ENCODE results near the gene MAGEA1.
A peak's percentile ranks its signal among the peaks of the same experiment; 100 is the strongest.
"Not testable (repeated sequence)": the region's sequence is repeated elsewhere in the genome, so short reads cannot be mapped to it uniquely, and the experiment has no call there.

MAGEA1 gene

GRCh38 chrX:153179131-153179530, at the start of gene MAGEA1:
Gene MAGEA1 (plus strand): TSS chrX:153179284. CDS start chrX:153182390, 3,106 bp downstream.
- DNase-seq, result no peak

GRCh38 chrX:153132924-153133323, 46.2 kb upstream of the MAGEA1 start:
- DNase-seq, result not testable (repeated sequence)

- not testable (repeated sequence) for DNase-seq
Measured at GRCh38 chrX:153139074-153139473, 40.0 kb upstream of the MAGEA1 start.

GRCh38 chrX:153146288-153146687, 32.8 kb upstream of the MAGEA1 start:
- DNase-seq, result not testable (repeated sequence)

GRCh38 chrX:153153516-153153915, 25.6 kb upstream of the MAGEA1 start:
- DNase-seq, result no peak

- no peak for DNase-seq
Measured at GRCh38 chrX:153157450-153157849, 21.6 kb upstream of the MAGEA1 start.

GRCh38 chrX:153158319-153158718, 20.8 kb upstream of the MAGEA1 start:
- no peak for DNase-seq

GRCh38 chrX:153161952-153162351, 17.1 kb upstream of the MAGEA1 start:
- no peak for DNase-seq

GRCh38 chrX:153164733-153165132, 14.4 kb upstream of the MAGEA1 start:
- no peak for DNase-seq

GRCh38 chrX:153168423-153168822, 10.7 kb upstream of the MAGEA1 start:
- DNase-seq, result not testable (repeated sequence)

GRCh38 chrX:153181822-153182221, 2.7 kb downstream of the MAGEA1 start:
- DNase-seq, result no peak

GRCh38 chrX:153184787-153185186, 5.7 kb downstream of the MAGEA1 start:
- no peak for DNase-seq

GRCh38 chrX:153190381-153190780, 11.3 kb downstream of the MAGEA1 start:
- no peak for DNase-seq

GRCh38 chrX:153200462-153200861, 21.4 kb downstream of the MAGEA1 start:
- DNase-seq, result no peak

- DNase-seq, result no peak
Measured at GRCh38 chrX:153206425-153207046, 27.5 kb downstream of the MAGEA1 start.

- DNase-seq, result no peak
Measured at GRCh38 chrX:153209347-153209746, 30.3 kb downstream of the MAGEA1 start.

- DNase-seq, result no peak
Measured at GRCh38 chrX:153214934-153215333, 35.9 kb downstream of the MAGEA1 start.

- DNase-seq, result no peak
Measured at GRCh38 chrX:153216926-153217325, 37.8 kb downstream of the MAGEA1 start.

- no peak for DNase-seq
Measured at GRCh38 chrX:153225438-153226098, 46.5 kb downstream of the MAGEA1 start.

GRCh38 chrX:153226344-153227185, 47.5 kb downstream of the MAGEA1 start:
- DNase-seq, result peak; percentile 7
